ENCODE measurements around the gene PRDX1.

Gene PRDX1

DNA sequence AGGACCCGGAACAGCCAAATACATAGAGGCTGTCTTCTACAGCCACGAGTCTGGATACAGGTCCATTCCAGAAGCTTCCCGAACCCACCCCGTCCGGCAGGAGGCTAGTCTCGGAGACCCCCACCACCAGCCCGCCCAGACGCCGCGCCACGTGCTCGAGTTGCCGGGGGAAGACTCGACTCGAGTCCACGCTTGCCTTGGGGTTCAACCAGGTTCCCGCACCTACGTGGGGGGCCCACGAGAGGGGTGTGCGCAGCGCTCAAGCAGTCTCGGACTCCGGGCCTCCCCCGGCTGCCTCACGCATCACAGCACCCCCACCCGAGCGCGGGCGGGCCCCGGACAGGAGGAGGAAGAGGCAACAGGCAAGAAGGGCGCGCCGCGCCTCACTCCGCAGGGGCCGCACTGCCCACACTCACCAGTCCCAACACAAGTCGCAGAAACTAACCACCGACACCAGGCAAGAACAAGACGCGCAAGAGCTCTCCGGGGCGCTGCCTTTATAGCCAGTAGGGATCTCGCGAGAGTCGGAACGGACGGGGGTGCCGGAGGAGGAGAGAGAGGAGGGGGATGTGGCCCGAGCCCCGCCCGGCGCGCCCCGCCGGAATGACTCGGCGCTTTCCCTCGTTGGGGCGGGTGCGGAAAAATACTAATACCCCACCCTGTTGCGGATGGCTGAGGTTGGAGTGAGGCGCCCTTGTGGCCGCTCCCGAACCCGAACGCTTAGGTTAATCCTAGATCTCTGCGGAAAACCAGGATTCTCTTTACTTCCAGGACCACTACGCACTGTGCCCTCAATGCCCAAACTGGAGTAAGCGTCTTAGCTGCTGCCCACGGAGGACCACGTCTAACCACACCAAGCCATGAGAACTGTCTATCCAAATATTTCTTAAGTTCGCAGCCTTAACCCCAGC, at the start of gene PRDX1:
PRDX1 (minus strand) TSS at position 472 of the 911 bp plus-strand sequence. CDS start 2,841 bp downstream, outside the sequence.
- peak; percentile 78 to 89 for DNase-seq

- DNase-seq = no peak
Observed at GRCh38 chr1:45570631-45571030, 48.9 kb upstream of the PRDX1 start.

GRCh38 chr1:45569962-45570581, 48.4 kb upstream of the PRDX1 start:
- peak in 1 of 2 experiments; percentile 49 for DNase-seq

DNA sequence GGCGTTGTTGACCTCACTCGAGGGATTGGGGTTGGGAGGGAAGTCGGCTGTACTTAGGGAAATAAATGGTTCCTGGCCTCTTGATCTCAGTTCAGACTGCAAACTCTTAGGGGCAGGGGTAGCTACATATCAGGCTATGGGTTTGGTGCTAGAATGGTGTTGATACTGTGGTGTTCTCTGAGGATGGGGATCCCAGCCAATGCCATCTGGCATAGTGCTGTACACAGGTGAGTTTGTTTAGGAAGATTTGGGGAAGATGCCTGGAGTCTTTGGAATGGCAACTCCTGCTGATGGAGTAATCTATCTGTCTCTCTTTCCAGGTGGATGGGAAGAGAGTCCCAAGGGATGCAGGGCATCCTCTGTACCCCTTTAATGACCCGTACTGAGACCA, 47.9 kb upstream of the PRDX1 start:
- DNase-seq = no peak

- no peak for DNase-seq
Observed at GRCh38 chr1:45568421-45568820, 46.7 kb upstream of the PRDX1 start.

DNA sequence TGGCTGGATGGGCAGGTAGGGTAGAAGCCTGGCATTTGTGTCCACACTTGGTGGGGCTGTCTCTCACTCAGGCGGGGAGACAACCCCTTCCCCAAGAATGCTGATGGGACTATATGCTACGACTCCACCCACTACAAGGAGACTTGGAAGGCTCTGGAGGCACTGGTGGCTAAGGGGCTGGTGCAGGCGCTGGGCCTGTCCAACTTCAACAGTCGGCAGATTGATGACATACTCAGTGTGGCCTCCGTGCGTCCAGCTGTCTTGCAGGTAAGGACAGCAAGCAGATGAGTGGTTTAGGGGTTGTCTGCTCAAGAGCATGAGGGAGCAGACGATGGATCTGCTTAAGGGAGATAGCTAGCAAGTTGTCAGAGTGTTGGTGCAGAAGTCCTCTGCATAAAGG, 46.2 kb upstream of the PRDX1 start:
- DNase-seq = no peak

GRCh38 chr1:45566722-45567121, 45.0 kb upstream of the PRDX1 start:
- no peak for DNase-seq

GRCh38 chr1:45563843-45564242, 42.2 kb upstream of the PRDX1 start:
- no peak for DNase-seq

- DNase-seq = no peak
Observed at GRCh38 chr1:45557422-45557944, 35.8 kb upstream of the PRDX1 start.

GRCh38 chr1:45554198-45554597, 32.5 kb upstream of the PRDX1 start:
- no peak for DNase-seq

GRCh38 chr1:45552331-45552730, 30.6 kb upstream of the PRDX1 start:
- DNase-seq = no peak

GRCh38 chr1:45551684-45552083, 30.0 kb upstream of the PRDX1 start:
- no peak for DNase-seq

DNA sequence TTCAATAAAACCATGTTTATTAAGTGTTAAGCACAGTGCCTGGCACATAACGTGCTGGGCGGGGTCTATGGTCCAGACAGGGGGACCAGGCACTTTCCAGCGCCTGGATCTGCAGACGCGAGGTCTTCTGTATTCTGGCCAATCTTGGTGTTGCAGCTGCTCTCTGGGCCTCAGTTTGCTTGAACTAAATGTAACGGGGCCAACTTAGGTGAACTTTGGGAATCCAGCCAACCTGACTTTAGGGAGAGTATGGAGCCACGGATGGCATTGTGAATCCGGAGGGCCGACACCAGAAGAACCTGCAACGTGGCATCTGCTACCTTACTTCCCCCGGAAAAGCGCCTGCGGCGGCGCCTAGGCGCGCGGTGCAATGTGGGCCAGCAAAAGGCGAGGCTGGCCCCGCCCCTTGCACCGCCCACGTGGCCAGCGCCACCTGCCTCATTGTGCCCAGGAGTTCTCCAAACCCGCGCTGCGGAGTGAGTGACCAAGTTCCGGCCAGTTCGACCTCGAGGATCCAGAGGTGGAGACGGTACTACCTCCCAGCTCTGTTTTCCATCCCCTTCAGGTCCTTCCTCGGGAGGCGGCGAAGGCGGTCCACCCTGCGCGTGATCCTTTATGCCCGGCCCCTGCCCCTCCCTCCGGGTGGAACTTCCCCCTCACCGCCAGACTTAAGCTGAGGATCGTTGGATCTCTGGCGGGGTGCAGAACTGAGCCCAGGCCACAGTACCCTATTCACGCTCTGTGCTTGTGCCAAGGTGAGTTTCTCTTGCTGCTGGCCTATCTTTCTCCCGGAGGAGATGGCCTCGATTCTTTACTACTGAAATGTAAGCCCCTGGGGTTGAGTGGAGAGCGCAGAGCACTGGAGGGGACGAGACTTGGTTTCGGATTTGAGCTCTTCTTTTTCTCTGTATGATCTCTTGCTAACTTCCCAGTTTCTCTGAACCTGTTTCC, 29.0 kb upstream of the PRDX1 start, which contains the start of gene AKR1A1:
AKR1A1 (plus strand) TSS at position 426 of the 951 bp plus-strand sequence. CDS start 10,969 bp downstream, outside the sequence.
- peak; percentile 60 to 86 for DNase-seq

DNA sequence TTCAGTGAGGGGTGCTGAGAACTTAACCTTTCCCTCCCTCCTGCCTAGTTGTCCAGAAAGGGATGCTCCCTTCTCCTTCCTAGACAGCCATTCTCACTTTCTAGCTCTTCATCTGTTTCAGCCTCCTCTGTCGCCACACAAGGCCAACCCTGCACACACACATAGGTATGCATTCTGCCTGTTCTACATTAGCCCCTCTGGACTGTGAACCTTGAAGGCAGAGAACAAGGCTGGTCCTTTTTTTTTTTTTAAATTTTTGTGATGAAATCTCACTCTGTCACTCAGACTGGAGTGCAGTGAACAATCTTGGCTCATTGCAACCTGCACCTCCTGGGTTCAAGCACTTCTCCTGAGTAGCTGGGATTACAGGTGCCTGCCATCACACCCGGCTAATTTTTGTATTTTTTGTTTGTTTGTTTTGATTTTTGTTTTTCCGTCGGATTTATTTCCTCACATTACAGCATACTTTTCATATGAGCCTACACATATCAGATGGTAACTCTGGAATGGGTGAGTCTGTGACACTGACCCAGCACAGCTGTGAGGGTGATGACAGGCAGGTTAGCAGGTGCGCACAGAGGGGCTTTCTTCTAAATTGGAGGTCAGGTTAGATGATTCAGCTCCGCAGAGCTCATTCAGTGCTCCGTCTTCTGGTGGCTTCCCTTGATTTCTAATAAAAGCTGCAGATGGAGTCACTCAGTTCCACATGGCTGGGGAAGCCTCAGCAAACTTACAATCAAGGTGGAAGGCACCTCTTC, 24.0 kb upstream of the PRDX1 start:
- no peak for DNase-seq

- DNase-seq = no peak
Observed at GRCh38 chr1:45545019-45545493, 23.4 kb upstream of the PRDX1 start.

DNA sequence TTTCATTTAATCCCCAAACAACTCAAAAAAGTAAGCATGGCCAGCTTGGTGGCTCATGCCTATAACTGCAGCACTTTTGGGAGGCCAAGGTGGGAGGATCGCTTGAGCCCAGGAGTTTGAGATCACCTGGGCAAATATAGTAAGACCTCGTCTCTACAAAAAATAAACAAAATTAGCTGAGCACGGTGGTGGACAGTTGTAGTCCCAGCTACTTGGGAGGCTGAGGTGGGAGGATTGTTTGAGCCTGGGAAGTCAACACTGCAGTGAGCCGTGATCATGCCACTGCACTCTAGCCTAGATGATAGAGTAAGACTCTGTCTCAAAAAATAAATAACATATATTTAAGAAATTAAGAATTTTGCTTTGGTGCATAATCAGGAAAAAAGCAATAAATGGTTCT, 22.8 kb upstream of the PRDX1 start:
- no peak for DNase-seq

- no peak for DNase-seq
Observed at GRCh38 chr1:45543581-45544417, 22.1 kb upstream of the PRDX1 start.

DNA sequence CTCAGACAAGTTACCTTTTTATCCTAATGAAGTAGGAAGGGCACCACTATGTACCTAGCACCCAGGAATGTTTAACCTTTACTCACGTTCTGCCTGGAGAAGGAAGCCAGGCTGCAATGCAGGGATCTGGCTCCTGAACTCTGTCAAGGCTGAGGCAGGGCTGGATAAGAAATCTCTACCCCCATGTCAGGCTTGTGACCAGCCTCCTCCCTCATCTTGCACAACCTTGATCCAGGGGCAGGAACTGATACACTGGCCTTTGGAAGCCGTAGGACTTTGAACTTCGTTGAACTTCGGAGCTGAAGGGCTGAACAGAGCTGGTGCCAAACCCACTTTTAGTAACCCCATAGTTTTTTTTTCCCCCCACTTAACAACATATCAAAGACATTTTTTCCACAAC, 20.9 kb upstream of the PRDX1 start:
- DNase-seq = no peak

DNA sequence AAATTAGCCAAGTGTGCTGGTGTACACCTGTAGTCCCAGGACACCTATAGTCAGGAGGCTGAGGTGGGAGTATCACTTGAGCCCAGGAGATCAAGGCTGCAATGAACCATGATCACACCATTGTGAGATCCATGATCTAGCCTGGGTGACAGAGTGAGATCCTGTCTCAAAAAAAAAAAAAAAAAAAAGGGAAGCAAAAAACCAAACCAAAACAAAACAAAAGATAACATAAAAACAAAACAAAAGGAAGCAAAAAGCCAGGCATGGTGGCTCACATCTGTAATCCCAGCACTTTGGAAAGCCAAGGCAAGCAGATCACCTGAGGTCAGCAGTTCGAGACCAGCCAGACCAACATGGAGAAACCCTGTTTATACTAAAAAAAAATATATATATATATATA, 19.5 kb upstream of the PRDX1 start:
- DNase-seq = no peak

DNA sequence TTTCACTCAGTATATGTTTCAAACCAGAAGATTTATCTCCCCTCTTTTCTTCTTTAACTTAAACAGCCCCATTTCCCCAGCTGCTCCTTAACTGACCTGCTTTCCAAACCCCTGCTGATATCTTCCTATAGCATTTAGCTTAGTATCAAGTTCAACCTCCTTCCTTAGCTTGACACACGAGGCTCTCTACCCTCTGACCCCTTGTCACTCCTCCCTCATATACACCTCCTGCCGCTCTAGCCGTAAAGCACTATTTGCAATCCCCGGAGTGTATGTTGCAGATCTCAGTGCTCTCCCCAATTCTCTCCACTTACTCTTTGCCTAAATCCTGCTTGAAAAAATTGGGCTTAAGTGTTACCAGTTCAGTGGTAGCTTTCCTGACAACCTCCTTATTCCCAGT, 15.2 kb upstream of the PRDX1 start:
- DNase-seq = no peak
